GM18505 (cell line): Measurements from ENCODE around the gene NSMCE1.

Experiments used
- ATAC-seq: cut with Tn5 transposase; IDR thresholded peaks from one replicate; pipeline ENCODE4 v1.9.1; 2021; ENCODE audit not compliant: unreplicated experiment
- POLR2A ChIP-seq: IDR thresholded peaks from 4 replicates; pipeline ENCODE4 v1.6.1; 2011; ENCODE audit warnings: borderline replicate concordance; ENCODE audit not compliant: insufficient read depth, insufficient read length; ENCODE audit errors: extremely low read depth

NSMCE1 gene

DNA sequence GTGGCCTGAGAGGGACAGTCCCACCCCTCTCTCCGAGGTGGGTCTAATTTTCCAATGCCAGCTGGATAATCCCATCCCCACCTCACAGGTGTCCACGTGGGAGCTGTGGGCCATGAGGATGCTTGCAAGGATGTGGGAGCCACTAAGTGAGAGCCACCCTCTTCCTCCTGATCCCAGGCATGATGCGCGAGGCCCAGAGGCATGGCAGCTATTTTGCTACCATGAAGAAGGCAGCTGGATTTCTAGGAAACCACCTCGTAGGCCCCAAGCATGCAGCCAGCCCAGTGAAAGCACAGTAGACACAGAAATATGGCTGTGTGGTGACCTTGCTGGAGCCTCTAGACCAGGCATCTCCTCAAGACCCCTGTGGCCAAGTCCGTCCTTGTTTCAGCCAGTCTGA lies 44.9 kb downstream of the NSMCE1 start:
- no peak for ATAC-seq
- TF ChIP-seq POLR2A, result no peak

DNA sequence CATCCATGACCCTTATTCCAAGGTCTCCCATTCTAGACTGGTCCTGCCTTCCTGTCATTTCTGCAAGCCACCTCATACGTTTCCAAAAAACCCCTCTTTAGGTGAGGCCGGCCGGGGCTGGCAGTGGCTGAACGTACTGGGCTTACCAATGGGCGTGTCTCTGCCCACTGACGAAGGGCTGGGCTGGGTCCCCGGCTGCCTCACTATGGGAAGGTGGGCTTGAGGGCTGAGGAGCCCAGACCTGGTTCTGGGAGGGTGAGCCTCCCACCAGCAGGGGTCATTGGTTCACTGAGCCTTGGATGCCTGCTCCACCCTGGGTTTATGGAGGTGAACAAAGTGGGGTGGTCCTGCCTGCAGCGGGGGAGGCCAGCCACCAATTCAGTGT lies 45.4 kb downstream of the NSMCE1 start:
- no peak for ATAC-seq
- no peak for TF ChIP-seq POLR2A

DNA sequence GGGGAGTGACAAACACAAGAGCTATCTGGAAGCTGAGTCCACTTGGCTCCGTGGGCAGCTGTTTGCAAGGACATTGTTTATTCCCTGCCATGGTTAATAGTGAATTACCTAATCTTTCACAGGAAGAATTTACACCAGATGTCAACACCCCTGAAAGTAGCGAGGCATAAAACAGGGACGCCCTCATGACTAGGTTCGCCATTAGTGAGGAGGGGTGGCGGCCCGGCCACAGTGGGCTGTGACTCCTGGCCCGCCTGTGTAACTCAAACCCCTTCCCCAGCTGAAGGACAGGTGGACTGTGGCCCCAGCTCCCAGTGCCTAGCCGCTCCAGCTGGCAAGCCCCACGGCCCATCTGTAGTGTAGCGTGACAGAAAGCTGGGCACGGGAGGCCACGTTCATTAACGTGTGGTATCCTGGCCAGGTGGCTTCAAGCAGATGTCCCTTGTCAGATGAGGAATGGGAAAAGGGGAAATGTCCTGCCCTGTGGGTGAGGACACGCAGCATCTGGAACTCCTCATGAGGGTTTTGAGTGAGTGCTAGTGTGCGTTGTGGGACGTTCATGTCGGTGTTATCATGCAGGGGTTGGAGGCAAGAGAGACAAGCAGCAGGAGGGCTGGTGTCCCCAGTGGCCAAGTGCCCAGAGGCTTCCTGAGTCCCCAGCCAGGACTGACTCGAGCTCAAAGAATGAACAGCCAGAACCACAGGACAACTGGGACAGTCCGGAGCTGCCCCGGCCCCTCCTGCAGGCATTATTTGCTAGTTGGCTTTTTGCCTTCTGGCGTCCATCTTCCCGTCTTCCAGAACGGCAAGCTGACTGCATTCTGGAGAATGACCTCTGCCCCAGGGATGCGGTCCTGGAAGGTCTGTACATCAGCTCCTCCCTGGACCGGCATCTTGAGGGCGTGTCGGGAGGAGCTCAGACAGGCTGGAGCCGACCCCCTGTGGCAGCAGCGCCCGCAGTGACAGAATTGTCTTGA lies 46.0 kb downstream of the NSMCE1 start:
- no peak for ATAC-seq
- TF ChIP-seq POLR2A, result no peak

DNA sequence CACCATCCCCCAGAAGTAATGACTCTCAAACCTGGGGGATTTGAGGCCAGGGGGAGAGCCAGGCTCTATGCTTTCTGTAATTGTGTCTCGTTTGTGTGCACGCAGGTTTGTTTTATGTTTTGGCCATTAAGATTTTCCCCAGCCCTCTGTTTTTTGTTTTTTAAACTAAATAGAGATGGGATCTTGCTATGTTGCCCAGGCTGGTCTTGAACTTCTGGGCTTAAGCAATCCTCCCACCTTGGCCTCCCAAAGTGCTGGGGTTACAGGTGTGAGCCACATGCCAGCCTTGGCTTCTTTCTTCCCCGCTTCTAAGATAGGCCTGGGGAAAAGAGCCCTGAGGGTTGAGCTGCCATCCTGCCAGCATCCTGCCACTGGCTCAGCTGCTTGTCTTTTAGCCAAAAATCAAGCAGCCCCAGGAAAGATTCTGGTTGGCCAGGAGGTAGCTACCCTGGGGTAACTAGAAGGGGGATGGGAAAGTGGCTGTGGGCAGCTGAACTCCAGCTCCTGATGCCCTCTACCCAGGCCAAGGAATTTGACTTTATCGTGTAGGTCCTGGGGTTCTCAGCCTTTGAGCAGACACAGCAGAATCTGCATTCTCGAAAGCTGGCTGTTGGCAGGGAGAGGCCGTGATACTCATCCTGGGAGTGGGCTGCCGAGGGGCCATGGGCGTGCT lies 46.9 kb downstream of the NSMCE1 start:
- ATAC-seq, result no peak
- no peak for TF ChIP-seq POLR2A

DNA sequence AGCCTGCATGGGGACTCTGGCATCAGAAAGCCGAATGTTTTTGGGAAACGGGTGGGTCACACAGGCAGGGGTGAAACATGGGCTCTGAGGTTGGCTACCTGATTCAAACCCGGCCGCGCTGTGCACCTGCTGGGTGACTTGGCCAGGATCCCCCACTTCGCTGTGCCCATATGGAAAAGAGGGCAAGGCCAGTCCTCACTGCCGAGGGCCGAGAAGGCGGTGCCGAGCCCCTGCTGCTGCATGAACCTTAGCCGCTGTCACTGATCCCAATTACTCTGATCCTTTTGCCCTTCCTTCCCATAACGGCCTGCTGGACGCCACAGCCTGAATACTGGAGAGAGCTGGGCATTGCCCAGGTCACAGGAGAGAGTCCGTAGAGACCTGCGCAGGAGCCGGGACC lies 47.6 kb downstream of the NSMCE1 start:
- TF ChIP-seq POLR2A, result no peak
- ATAC-seq, result no peak

DNA sequence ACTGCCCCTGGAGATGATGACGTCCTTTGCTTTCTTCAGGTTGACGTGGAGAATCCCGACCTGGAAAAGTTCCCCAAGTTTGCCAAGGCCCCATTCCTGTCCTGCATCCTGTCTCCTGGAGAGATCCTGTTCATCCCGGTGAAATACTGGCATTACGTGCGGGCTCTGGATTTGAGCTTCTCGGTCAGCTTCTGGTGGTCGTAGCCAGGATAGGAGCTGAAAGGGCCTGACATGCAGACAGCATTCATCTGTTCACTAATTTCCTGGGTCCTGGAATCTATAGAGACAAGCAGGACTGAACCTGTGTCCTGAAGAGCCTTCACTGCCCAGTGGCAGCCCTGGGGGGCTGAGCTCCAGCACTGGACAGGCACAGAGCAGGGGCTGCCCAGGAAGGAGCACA lies 48.0 kb downstream of the NSMCE1 start:
- no peak for ATAC-seq

DNA sequence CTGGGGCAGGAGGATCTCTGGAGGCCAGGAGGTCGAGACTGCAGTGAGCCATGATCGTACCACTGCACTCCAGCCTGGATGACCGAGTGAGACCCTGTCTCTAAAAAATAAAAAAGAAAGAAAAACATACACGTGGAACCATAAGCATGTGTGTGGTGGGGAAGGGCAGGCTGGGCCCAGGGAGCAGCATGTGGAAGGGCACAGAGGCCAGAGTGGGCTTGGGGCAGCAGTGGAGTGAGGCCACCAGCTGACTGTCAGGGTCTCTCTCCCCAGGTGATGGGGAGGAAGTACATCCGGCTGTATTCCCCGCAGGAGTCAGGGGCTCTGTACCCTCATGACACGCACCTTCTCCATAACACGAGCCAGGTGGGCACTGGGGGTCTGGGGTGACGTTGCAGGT lies 48.5 kb downstream of the NSMCE1 start:
- no peak for ATAC-seq
- TF ChIP-seq POLR2A, result no peak

More for the DNA sequence above, 48.0 kb downstream of the NSMCE1 start:
- no peak for TF ChIP-seq POLR2A

DNA sequence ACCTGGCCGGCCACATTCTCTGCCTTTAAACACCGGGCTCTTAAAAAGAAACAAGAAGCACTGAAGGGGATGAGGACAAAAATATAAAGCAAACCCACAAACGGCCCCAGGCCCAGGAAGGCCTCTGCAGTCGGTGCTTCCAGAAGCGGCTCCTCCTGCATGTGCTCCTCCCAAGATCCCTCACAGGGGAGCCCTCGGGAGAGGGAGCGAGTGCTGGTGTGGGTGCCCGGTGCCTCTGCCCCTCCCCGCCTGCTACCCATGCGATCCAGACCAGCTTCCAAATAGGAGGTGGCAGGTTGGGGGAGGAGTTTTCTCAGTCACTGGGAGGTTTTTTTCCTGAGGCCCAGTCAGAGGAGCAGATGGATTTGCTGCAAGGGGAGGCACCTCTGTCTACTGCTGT lies 49.4 kb downstream of the NSMCE1 start:
- TF ChIP-seq POLR2A, result no peak
- ATAC-seq, result no peak

DNA sequence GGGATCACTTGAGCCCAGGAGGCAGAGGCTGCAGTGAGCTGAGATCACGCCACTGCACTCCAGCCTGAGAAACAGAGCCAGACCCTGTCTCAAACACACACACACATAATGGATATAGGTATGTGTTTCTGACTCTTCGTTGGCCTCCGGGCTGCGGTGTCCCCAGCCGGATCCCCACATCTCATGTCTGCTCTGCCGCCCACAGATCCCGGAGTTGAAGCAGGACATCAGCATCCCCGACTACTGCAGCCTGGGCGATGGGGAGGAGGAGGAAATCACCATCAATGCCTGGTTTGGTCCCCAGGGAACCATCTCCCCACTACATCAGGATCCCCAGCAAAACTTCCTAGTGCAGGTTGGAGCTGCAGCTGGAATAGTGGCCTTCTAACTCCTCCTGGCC lies 49.8 kb downstream of the NSMCE1 start:
- TF ChIP-seq POLR2A, result no peak
- ATAC-seq, result no peak

DNA sequence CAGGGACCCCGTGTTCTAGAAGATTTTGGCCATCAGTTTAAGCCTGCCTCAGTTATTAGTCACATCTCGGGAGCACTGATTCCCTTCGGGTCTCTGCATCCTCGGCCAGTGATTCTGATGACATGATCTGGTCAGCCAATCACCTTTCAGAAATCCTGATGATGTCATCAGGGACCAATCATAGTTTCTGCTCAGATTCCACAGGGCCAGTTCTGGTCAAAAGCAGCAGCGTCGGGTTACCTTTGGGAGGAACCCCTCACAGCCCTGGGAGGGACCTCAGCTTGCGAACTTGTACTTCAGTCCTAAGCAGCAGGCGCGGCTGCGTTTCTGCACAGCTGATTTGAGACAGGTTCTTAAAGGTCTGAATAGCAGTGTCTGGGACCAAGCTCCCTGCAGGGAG lies 51.3 kb downstream of the NSMCE1 start:
- ATAC-seq, result no peak
- no peak for TF ChIP-seq POLR2A

DNA sequence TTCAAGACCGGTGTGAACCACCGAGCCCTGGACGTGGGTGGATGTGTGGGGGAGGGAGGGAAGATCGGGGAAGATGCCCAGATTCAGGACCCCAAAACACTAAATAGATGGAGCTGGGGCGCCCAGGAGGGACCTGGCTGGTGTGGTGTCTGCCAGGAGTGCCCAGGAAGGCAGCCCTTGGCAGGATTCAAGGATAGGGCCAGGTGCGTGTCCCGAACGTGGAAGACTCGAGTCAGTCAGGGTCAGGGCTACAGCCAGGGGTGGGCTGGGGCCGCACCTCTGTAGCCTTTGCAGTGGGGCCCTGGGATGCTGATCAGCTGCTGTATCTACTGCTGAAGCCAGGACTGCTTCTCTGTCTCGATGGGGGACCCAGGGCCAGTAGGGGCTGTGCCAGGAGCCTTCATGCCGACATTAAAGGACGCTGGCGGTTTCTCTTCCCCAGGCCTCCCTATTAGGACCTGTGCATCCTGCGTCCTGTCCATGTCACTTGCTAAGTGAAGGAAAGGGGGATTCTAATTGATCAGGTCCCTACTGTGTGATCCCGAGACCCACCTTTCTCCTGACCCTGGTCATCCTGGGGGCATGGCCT lies 52.2 kb downstream of the NSMCE1 start:
- ATAC-seq, result no peak
- no peak for TF ChIP-seq POLR2A

DNA sequence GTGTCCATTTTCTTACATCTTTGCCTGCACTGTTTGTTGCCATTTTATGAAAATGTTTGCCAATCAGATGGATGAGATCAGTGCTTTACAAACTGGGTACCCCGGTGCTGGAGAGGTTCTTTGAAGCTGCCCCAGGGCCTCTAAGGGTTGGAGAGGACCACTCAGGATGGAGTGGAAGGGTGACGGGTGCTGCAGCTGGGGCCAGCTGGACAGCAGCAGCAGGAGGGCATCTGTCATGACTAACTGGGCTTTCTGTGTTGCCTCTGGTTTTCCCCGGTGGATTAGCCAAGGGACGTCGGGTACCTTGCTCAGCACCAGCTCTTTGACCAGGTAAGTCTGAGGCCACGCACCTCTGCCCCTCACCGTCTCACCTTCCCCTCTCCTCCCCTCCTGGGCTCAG lies 52.9 kb downstream of the NSMCE1 start:
- TF ChIP-seq POLR2A, result no peak
- no peak for ATAC-seq

DNA sequence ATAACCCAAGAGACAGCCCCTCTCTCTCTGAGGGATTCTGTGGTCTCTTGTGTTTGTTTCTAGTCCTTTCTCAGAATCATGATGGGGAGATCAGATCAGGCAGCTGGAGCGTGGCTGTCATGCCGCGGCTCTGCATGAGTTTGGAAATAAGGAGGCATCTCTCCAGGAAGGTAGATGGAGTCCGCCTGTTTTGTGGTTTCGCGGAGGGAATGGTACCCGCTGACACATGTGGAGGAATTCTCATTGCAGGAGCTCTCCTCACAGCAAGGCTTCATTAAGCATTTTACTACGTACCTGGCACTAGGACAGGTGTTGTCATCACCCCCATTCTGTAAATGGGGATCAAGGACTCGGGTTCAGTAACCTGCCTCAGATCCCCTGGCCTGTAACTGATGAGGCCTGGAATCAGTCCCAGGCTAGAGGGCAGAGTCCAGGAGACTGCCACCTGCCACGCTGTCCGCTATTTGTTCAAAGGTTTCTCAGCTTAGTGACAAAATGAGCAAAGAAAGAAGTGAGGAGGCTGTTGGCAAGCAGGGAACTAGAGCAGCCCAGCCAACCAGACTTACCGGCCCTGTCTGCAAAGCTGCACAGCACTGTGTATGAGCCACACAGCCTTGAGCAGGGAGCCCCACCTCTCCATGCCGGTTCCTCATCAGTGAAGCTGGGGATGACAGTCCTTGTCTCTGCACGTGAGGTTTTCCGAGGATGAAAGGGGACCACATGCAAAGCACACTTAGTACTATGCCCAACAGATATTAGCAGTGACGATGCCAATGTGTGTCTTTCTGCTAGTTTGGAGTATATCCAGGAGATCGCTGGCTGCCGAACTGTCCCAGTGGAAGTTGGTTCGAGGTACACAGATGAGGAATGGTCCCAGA lies 54.2 kb downstream of the NSMCE1 start:
- no peak for TF ChIP-seq POLR2A
- no peak for ATAC-seq
